ENCODE results near the gene ARG1. TPM values are rescaled to one million over a fixed set of nuclear protein-coding genes. Genes with fewer than 3 reads are reported as not detected.
"Not testable (repeated sequence)": the region's sequence is repeated elsewhere in the genome, so short reads cannot be mapped to it uniquely, and the experiment has no call there.

The ARG1 gene
- not detected in 2 replicates for total RNA-seq

DNA sequence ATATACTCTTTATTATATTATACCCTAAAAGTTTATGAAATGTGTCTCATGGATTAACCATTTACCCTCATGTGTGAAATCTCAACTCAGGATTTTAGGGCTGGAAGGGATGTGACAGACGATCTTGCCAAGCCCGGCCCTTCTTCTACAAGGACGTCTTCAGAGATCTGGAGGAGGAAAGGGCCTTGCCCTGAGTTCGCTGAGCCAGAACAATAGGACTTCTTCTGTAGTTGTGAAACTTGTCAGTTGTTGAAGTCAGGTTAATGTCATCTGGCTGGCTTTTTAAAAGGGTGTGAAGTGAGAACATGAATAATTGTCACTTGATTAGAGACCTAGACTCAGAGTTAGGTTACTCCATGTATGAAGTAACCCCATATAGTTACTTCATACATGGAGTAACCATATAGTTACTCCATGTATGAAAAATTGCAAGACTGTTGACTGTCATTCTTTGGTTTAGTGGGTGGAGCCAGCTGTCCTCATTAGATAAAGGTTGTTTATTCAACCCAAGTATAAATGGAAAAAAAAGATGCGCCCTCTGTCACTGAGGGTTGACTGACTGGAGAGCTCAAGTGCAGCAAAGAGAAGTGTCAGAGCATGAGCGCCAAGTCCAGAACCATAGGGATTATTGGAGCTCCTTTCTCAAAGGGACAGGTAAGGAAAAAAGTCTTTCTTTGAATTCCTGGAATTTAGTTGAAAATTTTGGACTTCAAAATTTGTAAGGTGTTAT, at the start of gene ARG1:
ARG1 (plus strand) TSS at position 541 of the 730 bp plus-strand sequence; CDS start at position 598, 57 bp downstream.
- DNase-seq (ENCODE audit: extremely low read depth, low read depth, low spot score) = no peak

- no peak for DNase-seq (ENCODE audit: extremely low read depth, low read depth, low spot score)
These were observed 48.9 kb upstream of the ARG1 start for GRCh38 chr6:131523988-131524673.

GRCh38 chr6:131524695-131525336, 48.2 kb upstream of the ARG1 start:
- no peak for DNase-seq (ENCODE audit: extremely low read depth, low read depth, low spot score)

- DNase-seq (ENCODE audit: extremely low read depth, low read depth, low spot score) = not testable (repeated sequence)
These were observed 42.1 kb upstream of the ARG1 start for GRCh38 chr6:131530936-131531335.

DNA sequence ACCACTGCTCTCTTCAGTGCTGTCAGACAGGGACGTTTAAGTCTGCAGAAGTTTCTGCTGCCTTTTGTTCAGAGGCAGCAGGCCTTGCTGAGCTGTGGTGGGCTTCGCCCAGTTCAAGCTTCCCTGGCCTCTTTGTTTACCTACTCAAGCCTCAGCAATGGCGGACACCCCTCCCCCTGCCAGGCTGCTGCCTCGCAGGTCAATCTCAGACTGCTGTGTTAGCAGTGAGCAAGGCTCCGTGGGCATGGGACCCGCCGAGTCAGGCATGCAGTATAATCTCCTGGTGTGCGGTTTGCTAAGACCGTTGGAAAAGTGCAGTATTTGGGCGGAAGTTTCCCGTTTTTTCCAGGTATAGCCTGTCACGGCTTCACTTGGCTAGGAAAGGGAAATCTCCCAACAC, 41.3 kb upstream of the ARG1 start:
- DNase-seq (ENCODE audit: extremely low read depth, low read depth, low spot score) = not testable (repeated sequence)

DNA sequence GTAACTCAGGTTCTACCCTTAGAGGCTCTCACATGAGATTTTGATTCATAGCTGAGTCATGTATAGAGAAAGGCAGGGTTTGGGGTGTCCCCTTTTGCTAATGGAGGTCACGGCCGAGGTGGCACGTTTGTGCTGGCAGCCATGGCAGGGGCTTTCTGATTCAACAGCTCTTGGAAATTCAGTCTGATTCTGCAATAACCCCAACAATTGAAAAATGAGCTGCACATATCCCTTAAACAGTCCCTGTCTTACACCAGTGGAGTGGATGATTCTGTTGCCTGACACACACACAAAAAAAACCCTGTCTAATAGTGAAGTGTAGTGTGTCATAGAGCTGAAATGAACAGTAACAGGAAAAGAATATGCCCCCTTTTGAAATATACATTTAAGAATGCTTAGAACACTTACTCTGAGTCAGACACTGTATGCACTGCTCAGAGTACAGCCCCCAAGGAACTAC, 40.4 kb upstream of the ARG1 start:
- no peak for DNase-seq (ENCODE audit: extremely low read depth, low read depth, low spot score)

DNA sequence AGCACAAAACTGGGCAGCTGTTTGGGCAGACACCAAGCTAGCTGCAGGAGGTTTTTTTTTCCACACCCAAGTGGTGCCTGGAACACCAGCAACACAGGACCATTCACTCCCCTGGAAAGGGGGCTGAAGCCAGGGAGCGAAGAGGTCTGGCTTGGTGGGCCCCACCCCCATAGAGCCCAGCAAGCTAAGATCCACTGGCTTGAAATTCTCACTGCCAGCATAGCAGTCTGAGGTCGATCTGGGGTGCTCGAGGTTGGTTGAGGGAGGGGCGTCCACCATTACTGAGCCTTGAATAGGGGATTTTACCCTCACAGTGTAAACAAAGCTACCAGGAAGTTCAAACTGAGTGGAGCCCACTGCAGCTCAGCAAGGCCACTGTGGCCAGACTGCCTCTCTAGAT, 34.4 kb upstream of the ARG1 start:
- DNase-seq (ENCODE audit: extremely low read depth, low read depth, low spot score) = not testable (repeated sequence)

GRCh38 chr6:131545317-131545716, 27.7 kb upstream of the ARG1 start:
- no peak for DNase-seq (ENCODE audit: extremely low read depth, low read depth, low spot score)

DNA sequence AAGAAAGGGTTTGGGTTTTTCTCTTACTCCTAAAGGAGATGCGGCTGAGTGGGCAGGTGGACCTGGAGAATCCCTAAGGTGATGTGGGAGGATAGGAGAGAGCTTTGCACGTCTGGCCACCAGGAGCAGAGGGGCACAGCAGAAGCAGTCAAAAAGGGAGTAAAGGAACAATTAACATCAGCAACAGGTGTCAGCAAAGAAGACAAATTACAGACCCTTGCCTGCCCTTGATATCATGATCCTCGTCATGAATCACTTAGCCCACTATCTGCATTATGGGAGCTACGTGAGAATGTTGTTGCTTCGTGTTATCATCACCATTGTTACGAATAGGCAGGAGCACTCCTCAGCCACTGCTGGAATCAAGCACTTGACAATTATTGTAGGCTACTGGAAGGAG, 25.5 kb upstream of the ARG1 start:
- DNase-seq (ENCODE audit: extremely low read depth, low read depth, low spot score) = no peak

DNA sequence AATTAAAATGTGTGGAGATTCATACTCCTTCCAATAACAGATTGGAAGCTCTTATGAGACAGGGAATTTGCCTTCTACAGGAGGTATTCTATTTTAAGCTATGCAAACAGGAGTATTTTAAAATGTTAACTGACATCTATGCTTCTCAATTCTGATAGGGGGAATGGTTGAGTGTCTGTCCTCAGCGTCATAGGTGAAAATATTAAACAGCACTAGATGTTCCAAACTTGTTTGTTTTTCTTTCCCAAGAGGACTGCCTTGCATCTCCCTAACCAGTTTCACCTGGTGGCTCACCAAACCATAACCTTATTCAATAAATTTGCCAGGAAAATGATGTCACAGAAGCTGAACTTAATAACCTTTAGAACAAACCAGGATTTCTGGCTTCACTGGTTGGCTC, 24.6 kb upstream of the ARG1 start:
- no peak for DNase-seq (ENCODE audit: extremely low read depth, low read depth, low spot score)

DNA sequence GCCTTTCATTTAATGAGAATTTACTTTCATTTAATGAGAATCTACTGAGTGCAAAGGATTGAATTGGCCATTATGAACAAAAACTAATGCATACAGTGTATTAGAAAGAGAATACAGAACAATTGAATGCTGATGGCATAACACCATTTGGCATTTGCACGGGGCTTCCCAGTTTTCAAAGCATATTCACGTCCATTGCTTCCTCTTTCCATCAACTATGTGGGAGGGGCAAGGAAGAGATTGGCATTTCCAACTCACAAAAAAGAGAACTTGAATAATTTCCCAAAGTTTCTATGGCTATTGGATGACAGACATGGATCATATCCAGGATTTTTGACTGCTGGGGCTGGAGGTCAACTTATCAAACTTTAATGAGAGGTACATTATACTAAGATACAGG, 23.2 kb upstream of the ARG1 start:
- DNase-seq (ENCODE audit: extremely low read depth, low read depth, low spot score) = no peak

DNA sequence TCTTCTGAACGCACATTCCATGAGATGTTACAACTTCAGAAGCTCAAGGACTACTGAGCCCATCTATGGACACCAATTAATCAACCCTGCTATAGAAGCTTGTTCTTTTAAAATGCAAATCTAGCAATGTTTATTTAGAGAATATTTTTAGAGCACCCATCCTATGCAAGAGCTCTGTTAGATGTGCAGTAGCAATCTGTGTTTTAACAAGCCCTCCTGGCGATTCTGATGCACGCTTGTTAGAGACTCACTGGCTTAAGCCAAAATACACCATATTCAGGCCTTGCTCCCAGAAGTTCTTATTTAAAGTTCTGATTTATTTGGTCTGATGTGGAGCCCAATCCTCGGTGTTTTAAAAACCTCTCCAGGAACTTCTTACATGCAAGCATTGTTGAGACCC, 21.1 kb upstream of the ARG1 start:
- no peak for DNase-seq (ENCODE audit: extremely low read depth, low read depth, low spot score)

DNA sequence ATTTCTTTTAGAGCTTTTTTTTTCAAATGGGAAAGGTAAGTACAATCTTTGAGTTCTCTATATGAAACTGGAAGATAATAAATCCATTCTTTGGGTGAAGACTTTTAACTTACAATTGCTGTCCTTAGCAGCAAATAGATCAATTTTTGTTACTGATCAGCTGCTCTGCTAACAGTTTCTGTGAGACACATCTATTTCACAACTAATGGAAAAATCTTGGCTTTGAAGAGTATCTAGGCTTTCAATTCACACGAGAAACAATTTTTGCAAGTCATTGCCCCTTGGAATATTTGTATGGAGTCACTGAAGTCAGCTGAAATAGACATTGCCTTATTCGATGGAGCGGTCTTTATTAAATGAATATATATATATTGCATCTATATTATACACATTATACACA, 20.5 kb upstream of the ARG1 start:
- DNase-seq (ENCODE audit: extremely low read depth, low read depth, low spot score) = no peak

DNA sequence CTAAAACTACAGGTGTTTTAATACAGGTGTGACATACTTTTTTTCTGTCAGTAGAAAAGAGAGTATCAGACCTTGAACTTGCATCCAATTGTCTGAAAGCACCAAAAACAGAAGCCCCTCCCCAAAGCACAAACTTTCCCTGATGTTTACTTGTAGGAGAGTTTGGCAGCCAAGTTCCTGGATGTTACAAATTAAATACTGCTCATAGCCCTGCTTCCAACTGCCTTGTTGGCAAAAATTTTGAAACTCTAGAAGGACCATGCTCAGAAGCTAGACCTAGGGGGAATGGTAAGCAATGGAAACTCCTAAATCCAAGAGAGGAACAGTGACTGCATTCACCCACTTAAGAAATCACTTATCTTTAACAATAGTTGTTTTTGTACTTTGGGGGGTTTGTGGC, 17.0 kb upstream of the ARG1 start:
- no peak for DNase-seq (ENCODE audit: extremely low read depth, low read depth, low spot score)

- DNase-seq (ENCODE audit: extremely low read depth, low read depth, low spot score) = no peak
These were observed 14.1 kb upstream of the ARG1 start for GRCh38 chr6:131558922-131559321.

DNA sequence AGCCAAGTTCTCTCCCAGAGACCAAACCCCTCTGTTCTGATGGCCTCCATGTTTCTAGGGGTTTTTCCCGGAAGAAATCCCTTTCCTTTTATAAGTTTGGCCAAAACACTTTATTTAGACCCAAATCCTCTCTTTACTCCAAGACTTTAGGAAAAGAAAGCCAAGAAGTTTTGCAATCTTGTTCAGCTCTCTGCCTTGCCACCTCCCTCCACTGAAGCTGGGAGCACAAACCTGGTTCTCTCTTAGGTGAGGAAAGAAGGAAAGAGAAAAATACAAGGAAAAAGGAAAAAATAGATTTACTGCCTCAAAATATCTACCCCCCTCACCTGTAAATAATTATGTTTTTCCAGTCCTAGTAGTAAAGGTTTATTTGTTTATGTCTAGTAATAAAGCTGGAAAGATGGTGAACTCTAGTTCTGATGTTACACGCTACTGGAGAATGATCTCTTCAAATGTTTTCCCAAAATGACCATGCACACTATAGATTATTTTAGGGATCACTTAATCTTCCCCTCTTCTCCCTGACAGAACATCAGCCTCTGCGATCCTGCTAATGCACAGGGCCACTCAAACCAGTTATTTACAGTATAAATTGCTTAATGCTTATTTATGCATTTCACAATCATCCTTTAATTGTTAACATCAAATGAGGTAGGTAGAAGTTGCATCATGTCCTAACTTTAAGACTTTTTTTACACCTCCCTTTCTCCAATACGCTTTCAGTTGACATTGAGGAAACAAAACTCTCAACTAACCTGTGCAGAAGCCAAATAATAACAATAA, 10.9 kb upstream of the ARG1 start:
- no peak for DNase-seq (ENCODE audit: extremely low read depth, low read depth, low spot score)

- DNase-seq (ENCODE audit: extremely low read depth, low read depth, low spot score) = no peak
These were observed 8.0 kb upstream of the ARG1 start for GRCh38 chr6:131565056-131565455.

GRCh38 chr6:131568726-131569125, 4.3 kb upstream of the ARG1 start:
- DNase-seq (ENCODE audit: extremely low read depth, low read depth, low spot score) = no peak

DNA sequence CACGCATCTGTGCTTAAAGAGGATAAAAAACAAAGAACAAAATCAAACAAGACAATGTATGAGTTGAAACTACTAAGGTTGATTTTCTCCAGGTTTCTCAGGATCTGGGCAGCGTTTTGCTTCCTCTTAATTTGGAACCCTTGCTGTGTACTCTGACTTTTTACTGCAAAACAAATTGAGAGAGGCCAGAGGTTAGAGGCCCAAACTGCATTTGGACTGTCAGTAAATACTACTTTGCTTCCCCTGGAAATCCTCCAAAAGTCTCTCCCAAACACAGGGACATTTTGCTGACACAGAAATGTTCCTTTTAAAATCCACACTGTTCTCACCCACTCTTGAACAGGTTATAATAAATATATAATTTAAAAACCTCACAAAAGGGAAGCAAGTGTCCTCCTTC, 1.1 kb downstream of the ARG1 start:
- DNase-seq (ENCODE audit: extremely low read depth, low read depth, low spot score) = no peak

DNA sequence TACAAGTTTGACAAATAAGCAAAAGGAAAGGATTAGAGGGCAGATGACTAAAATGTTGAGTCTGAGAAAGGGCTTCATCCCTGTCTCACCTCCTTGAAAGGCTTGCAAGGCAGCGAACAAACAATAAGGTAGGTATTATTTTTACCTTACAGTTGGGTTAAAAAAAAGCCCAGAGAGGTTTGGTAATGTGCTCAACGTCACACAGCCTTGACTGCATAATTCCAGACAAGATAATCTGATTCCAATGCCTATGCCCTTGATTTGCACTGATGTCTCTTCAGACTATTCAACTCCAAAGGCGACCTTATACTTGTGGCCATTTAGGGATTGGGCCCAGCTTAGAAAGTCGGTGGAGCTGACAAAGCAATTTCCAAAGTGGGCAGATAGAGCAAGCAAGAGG, 1.7 kb downstream of the ARG1 start:
- DNase-seq (ENCODE audit: extremely low read depth, low read depth, low spot score) = no peak

GRCh38 chr6:131575834-131576478, 2.9 kb downstream of the ARG1 start:
- no peak for DNase-seq (ENCODE audit: extremely low read depth, low read depth, low spot score)
